Thyroid gland (tissue), 4 donors: Measurements from ENCODE around the gene NAGA.

Experiments used
- POLR2A ChIP-seq, 2 donors: fragments of 450-650 bp; IDR thresholded peaks; one replicate each; pipeline ENCODE4 v1.6.1; 2017; ENCODE audit warnings: antibody characterized with exemption in 2 of 2, mild to moderate bottlenecking in 2 of 2, moderate library complexity in 1 of 2
- TF ChIP-seq, protein P1 (sequence below), 6 experiments: fragments of 200-600 bp in 3 of 6; fragments of 450-650 bp in 3 of 6; sonication (generic) in 3 of 6; IDR thresholded peaks; one replicate each; pipeline ENCODE4 v1.5.1; 2016 to 2019; ENCODE audit warnings: antibody characterized with exemption in 6 of 6, mild to moderate bottlenecking in 2 of 6, inconsistent platforms in 1 of 6, moderate library complexity in 1 of 6

DNA sequence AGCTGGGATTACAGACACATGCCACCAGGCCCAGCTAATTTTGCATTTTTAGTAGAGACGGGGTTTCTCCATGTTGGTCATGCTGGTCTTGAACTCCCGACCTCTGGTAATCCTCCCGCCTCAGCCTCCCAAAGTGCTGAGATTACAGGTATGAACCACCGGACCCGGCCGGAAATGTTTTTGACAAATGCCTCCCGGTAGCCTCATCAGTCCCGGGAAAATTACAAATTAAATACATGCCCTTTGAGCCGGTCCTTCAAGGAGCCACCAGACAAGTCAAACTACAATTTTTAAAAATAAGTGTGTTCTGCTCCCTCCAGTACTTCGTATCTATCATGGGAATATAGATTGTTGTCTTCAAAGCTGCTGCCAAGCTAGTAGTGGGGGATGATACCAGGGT is 54.5 kb downstream of the NAGA start:
- TF ChIP-seq, protein P1, sequence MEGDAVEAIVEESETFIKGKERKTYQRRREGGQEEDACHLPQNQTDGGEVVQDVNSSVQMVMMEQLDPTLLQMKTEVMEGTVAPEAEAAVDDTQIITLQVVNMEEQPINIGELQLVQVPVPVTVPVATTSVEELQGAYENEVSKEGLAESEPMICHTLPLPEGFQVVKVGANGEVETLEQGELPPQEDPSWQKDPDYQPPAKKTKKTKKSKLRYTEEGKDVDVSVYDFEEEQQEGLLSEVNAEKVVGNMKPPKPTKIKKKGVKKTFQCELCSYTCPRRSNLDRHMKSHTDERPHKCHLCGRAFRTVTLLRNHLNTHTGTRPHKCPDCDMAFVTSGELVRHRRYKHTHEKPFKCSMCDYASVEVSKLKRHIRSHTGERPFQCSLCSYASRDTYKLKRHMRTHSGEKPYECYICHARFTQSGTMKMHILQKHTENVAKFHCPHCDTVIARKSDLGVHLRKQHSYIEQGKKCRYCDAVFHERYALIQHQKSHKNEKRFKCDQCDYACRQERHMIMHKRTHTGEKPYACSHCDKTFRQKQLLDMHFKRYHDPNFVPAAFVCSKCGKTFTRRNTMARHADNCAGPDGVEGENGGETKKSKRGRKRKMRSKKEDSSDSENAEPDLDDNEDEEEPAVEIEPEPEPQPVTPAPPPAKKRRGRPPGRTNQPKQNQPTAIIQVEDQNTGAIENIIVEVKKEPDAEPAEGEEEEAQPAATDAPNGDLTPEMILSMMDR (IDR thresholded peaks at IDR 0.05), result no peak
- TF ChIP-seq POLR2A (IDR thresholded peaks at IDR 0.05), result no peak
